ENCODE measurements around the gene EIF4ENIF1.

DNA sequence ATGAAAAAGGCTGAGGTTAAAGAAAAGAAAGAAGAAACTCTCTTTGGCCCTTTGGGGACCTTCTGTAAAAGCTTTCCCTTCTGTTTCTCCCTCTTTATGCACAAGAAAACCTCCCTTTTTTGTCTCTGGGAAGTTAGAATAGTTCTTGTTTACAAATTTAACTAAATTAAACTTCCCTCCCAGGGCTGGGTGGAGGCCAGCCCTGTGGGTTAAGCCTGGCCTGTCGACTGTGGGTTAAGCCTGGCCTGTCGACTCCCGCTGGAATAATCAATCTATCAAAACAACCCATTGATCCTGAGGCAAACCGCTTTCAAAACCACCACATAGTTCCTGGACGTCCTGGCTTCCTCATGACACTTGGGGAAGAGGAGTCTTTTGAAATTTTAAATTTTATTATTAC is 91.4 kb downstream of the EIF4ENIF1 start:
- TF ChIP-seq SUZ12 (IDR thresholded peaks at IDR 0.05; ENCODE audit: extremely low read depth, insufficient read depth, insufficient read length) = no peak
- TF ChIP-seq ZNF274 (IDR thresholded peaks at IDR 0.05; ENCODE audit: low read depth, low read length) = no peak
- TF ChIP-seq YY1 (IDR thresholded peaks at IDR 0.05; ENCODE audit: insufficient read depth, insufficient read length) = no peak

Measured in NT2/D1 (cell line).